AG08395 (cell line): ENCODE data around the gene C12orf56.
"Not testable (repeated sequence)": the region's sequence is repeated elsewhere in the genome, so short reads cannot be mapped to it uniquely, and the experiment has no call there.

Experiments
- DNase-seq: peaks from one replicate; pipeline ENCODE4 v3.0.0; 2012; ENCODE audit warnings: mixed read lengths, low spot score

The C12orf56 gene

DNA sequence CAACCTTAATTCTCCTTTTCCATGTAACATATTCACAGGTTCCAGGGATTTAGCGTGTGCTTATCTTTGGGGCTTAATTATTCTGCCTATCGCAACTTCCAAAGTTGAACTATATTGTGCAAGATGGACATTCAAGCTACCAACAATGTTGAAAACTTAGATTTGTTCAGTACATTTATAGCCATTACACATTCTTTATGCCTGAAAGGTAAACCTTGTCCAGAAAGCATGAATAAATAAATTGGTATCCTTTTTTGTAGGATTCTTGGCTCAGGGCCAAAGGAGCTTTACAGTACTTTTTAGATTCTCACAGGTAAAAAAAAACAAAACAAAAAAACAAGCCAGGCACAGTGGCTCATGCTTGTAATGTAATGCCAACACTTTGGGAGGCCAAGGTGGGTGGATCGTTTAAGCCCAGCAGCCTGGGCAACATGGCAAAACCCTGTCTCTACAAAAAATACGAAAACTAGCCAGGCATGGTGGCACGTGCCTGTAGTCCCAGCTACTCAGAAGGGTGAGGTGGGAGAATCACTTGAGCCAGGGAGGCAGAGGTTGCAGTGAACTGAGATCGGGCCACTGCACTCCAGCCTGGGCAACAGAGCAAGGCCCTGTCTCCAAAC, 3.3 kb downstream of the C12orf56 start:
- no peak for DNase-seq

- DNase-seq, result peak; percentile 7
Observed at GRCh38 chr12:64385468-64385867, 5.1 kb downstream of the C12orf56 start.

- DNase-seq, result no peak
Observed at GRCh38 chr12:64385019-64385418, 5.5 kb downstream of the C12orf56 start.

- DNase-seq, result no peak
Observed at GRCh38 chr12:64383675-64384074, 6.9 kb downstream of the C12orf56 start.

GRCh38 chr12:64362721-64363305, 27.7 kb downstream of the C12orf56 start:
- DNase-seq, result no peak

GRCh38 chr12:64361173-64361572, 29.4 kb downstream of the C12orf56 start:
- not testable (repeated sequence) for DNase-seq

DNA sequence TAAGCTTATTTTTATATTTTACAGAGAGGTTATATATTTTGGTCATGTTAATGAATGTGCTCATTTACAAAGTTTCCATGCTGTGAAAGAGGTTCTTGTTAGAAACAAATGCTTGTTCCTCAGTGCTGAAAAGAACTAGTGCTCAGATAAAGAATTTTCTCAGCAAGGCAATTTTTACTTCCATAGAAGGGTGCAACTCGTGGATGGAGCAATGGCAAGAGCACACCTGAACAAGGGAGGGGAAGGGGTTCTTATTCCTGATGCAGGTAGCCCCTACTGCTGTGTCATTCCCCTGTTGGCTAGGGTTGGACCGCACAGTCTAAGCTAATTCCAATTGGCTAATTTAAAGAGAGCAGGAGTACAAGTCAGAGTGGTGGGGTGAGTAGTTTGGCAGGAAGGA, 34.3 kb downstream of the C12orf56 start:
- not testable (repeated sequence) for DNase-seq

DNA sequence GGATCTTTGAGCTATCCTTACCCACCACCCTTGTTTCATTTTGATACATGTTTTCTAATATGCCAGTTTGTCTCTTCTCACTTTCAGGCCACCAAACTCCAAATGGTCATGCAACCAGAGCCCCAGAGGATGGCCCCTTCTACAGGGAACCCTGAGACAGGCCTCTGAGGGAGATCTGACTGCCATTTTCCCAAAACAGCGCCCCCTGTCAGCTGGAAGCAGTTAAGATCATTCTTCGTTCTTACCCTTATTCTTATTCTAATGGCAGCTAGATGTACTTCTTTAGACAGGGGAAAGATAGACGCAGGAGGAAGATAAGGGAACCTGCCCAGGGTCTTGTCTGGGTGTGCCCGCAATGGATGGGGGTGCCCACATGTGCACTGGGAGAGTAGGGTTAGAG, 38.4 kb downstream of the C12orf56 start:
- DNase-seq, result no peak

DNA sequence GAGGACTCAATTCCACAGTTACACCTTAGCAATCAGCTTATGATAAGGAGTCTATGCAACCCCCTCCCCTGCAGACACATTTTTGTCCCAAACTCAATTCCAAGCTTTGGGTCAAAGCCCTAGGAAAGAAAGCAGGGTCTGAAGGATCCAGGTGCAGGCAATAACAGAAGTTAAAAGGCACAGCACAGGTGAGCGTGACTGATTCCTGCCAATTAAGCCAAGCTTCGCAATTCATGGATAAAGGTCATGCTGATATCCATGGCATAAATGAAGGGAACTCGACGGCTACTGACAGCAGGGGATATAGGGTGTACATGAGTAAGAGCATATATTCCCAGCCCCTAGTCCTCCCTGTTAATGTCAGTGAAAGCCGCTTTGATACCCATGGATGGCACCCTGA, 39.3 kb downstream of the C12orf56 start:
- DNase-seq, result no peak

DNA sequence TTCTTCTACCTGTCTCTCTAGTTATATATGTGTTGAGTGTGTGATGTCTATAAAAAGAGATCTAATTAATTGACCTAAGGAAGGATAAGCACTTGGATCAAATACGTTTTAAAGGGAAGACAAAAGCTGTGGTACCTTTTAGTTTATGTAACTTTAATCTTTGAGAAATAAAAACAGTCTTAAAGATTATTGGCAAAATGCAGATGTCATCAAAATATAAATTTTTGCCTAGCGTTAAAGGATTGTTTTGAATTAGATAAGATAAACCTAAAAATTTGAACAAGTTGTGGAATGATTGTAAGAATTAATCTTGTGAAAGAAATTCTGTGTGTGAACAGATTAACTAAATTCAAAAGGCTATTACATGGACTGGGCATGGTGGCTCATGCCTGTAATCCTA, 42.9 kb downstream of the C12orf56 start:
- DNase-seq, result no peak

DNA sequence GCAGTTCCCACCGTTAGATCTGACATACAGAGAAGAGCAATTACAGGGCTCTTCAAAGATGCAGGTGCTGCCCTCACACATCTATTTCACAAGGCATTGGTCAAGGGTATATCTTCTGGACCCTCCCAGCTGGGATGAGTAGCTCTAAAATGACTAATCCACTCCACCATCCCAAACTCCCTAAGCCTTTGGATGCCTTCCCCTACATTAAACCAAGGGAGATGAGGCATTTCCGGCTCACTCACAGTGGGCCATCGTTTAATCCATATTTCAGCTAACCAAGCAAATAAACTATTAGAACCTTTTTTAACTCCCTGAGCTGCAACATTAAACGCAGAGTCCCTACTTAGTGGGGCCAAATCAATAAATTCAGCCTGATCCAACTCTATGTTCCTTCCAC, 45.9 kb downstream of the C12orf56 start:
- DNase-seq, result not testable (repeated sequence)

- DNase-seq, result not testable (repeated sequence)
Observed at GRCh38 chr12:64340546-64340945, 50.0 kb downstream of the C12orf56 start.

- no peak for DNase-seq
Observed at GRCh38 chr12:64335886-64336466, 54.6 kb downstream of the C12orf56 start.

GRCh38 chr12:64332938-64333337, 57.6 kb downstream of the C12orf56 start:
- DNase-seq, result no peak

DNA sequence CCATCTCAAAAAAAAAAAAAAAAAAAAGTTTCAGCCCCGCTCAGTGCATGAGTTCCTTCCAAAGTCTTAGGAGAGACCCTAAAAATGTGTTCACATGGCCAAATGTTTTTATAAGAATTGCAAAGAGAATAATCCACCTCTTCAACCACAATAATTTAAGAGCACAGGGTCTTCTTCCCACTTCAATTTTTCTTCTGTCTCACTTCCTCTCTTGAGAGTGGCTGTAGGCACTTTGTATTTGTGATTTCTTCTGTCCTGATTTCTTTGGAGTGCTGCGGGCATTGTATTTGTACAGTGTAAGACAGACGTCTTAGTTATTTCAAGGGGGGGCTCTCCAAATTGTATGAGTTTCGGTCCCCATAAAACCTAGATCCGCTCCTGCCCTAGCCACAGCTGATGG, 58.3 kb downstream of the C12orf56 start:
- DNase-seq, result no peak

GRCh38 chr12:64329031-64329710, 61.4 kb downstream of the C12orf56 start:
- not testable (repeated sequence) for DNase-seq

DNA sequence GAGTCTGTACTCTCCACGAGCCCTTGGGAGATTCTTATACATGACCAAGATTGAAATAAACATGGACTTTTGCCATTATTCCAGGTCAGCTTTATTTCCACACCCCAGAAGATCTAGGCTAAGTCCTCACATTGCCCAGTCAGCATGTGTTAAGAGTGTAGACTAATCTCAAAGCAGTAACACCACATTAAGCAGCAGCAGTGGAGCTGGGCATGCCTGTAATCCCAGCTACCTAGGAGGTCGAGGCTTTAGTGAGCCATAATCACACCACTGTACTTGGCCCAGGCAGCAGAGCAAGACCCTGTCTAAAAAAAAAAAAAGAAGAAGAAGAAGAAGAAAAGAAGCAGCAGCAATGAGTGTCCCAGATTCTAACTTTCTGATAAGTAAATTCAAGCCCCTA, 65.5 kb downstream of the C12orf56 start:
- DNase-seq, result no peak

DNA sequence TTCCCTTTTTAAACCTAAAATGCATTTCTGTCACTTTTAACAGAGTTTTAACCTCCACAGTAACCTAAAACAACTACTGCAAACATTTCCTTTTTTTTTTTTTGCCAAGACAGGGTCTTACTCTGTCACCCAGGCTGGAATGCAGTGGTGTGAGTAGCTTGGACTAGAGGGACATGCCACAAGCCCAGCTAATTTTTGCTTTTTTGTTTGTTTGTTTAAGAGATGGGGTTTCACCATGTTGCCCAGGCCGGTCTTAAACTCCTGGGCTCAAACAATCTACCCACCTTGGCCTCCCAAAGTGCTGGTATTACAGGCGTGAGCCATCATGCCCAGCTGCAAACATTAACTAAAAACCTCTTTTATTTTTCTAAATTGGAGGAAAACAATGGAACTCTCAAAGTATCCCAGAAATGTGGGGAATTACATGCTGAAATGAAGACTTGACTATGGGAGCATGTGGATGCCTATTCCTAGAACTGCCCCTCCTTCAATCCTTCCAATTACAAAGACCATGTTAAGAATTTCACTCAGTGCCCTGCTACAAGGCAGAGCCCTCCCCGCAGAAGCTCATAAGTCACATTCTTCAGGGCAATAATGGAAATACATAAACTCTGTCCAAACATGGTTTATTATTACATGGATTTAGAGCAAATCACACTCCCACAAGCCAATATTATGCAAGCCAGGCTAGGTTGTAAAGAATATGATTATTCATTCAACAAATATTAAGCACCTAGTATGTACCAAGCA, 66.9 kb downstream of the C12orf56 start:
- DNase-seq, result no peak

DNA sequence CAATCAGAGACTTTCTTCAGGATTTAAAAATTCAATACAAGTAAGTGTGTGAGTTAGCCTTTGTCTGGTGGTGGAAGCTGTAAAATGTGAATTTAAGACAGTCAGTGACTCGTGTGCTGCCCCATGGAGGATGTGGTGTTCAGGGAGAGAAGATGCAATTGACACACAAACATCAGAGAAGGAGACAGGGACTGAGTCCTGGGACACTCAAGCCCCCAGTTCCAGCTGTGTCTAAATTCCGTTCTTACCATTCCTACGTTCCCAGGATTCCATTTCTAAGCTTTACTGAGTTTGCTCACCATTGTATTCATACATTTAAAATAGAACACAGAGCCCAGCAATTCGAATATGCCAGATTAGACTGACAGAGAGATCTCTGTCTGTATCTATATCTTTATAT, 67.6 kb downstream of the C12orf56 start:
- DNase-seq, result no peak

DNA sequence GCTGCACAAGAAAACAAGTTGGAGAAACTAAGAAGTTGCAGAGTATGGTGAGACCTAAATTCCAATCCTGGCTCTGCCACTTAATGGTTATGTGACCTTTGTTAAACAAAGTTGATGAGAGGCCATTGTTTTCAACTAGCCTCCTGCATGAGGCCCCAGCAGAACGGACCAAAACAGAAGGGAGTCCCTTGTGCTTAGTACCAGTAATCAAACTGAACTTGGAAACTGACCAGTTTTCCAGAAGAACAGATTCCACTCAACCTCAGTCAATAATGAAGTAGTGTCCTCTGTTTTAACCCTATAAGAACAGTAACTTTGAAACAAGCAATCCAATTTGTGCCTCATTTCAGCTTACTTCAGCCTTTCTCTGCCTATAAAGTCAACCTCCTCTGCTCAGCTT, 69.9 kb downstream of the C12orf56 start:
- DNase-seq, result no peak

GRCh38 chr12:64319540-64320225, 70.9 kb downstream of the C12orf56 start:
- DNase-seq, result not testable (repeated sequence)

- peak; percentile 7 for DNase-seq
Observed at GRCh38 chr12:64318605-64319004, 72.0 kb downstream of the C12orf56 start.
